CD14-positive monocyte (primary cell): ENCODE data around the gene PRKN. TPM values are rescaled to one million over a fixed set of nuclear protein-coding genes. Genes with fewer than 3 reads are reported as not detected.

Experiments used
- DNase-seq, 3 donors: peaks; one replicate each; pipeline ENCODE4 v3.0.0-alpha.2; 2011 to 2022
- H2AFZ ChIP-seq: 2 replicates; pipeline ENCODE4 v1.6.0; 2012; ENCODE audit warnings: mild to moderate bottlenecking, low read depth, low read length, inconsistent platforms; ENCODE audit not compliant: insufficient read depth, poor library complexity, severe bottlenecking
- H3K27ac ChIP-seq, 2 donors: 1 replicate in 1 of 2; 2 replicates in 1 of 2; pipeline ENCODE4 v1.5.1; 2012 to 2013; ENCODE audit warnings: low read length in 2 of 2, control low read depth in 1 of 2, inconsistent platforms in 1 of 2, low read depth in 1 of 2, mild to moderate bottlenecking in 1 of 2
- H3K27me3 ChIP-seq, 2 donors: one replicate each; pipeline versions ENCODE4 v1.6.0 to v1.6.1; 2011 to 2013; ENCODE audit warnings: low read length in 2 of 2; ENCODE audit not compliant: control insufficient read depth in 2 of 2, insufficient read depth in 2 of 2
- H3K36me3 ChIP-seq, 2 donors: replicated peaks in 1 of 2; 1 replicate in 1 of 2; 2 replicates in 1 of 2; pipeline versions ENCODE4 v1.5.1 to v1.6.1; 2012 to 2013; ENCODE audit warnings: low read length in 2 of 2, control low read depth in 1 of 2, inconsistent platforms in 1 of 2, mild to moderate bottlenecking in 1 of 2; ENCODE audit not compliant: insufficient read depth in 2 of 2, control insufficient read depth in 1 of 2
- H3K4me1 ChIP-seq, 2 donors: 1 replicate in 1 of 2; 2 replicates in 1 of 2; pipeline versions ENCODE4 v1.5.1 to v1.6.1; 2012 to 2013; ENCODE audit warnings: low read length in 2 of 2, control low read depth in 1 of 2, inconsistent platforms in 1 of 2, mild to moderate bottlenecking in 1 of 2, moderate library complexity in 1 of 2; ENCODE audit not compliant: insufficient read depth in 2 of 2, control insufficient read depth in 1 of 2
- H3K4me2 ChIP-seq: replicated peaks from 2 replicates; pipeline ENCODE3; 2012; ENCODE audit warnings: low read length, moderate library complexity, mild to moderate bottlenecking; ENCODE audit not compliant: poor library complexity, severe bottlenecking; ENCODE audit errors: extremely low read depth
- H3K4me3 ChIP-seq, 3 experiments: fragments of 200-600 bp in 1 of 3; sonication (generic) in 1 of 3; replicated peaks in 1 of 3; 1 replicate in 2 of 3; 2 replicates in 1 of 3; pipeline ENCODE4 v1.5.1; 2011 to 2013; ENCODE audit warnings: low read length in 3 of 3, mild to moderate bottlenecking in 3 of 3, control low read depth in 2 of 3, low read depth in 2 of 3, inconsistent platforms in 1 of 3, moderate library complexity in 1 of 3
- H3K79me2 ChIP-seq: 2 replicates; pipeline ENCODE4 v1.6.0; 2012; ENCODE audit warnings: mild to moderate bottlenecking, control low read depth, inconsistent platforms, low read length, moderate library complexity; ENCODE audit not compliant: insufficient read depth
- H3K9ac ChIP-seq: 2 replicates; pipeline ENCODE4 v1.6.0; 2017; ENCODE audit warnings: low read length, mild to moderate bottlenecking; ENCODE audit not compliant: insufficient read depth, poor library complexity, severe bottlenecking
- H3K9me3 ChIP-seq, 2 donors: replicated peaks in 1 of 2; 1 replicate in 1 of 2; 2 replicates in 1 of 2; pipeline versions ENCODE4 v1.5.1 to v1.6.1; 2012 to 2013; ENCODE audit warnings: low read length in 2 of 2, control low read depth in 1 of 2; ENCODE audit not compliant: control insufficient read depth in 1 of 2, insufficient read depth in 1 of 2
- H4K20me1 ChIP-seq: 2 replicates; pipeline ENCODE4 v1.6.0; 2012; ENCODE audit warnings: mild to moderate bottlenecking, low read length, control low read depth, moderate library complexity; ENCODE audit not compliant: insufficient read depth
- H3K27ac Mint-ChIP-seq, 7 donors: one replicate each; pipeline ENCODE4 v1.8.0; 2020; ENCODE audit warnings: mild to moderate bottlenecking in 7 of 7, mixed read lengths in 7 of 7, moderate library complexity in 6 of 7, inconsistent platforms in 2 of 7
- H3K27me3 Mint-ChIP-seq, 3 donors: one replicate each; pipeline ENCODE4 v1.8.0; 2021 to 2022; ENCODE audit warnings: low read depth in 3 of 3, mild to moderate bottlenecking in 3 of 3, mixed read lengths in 3 of 3, moderate library complexity in 3 of 3, inconsistent platforms in 1 of 3
- H3K36me3 Mint-ChIP-seq, 2 donors: one replicate each; pipeline ENCODE4 v1.8.0; 2020; ENCODE audit warnings: mixed read lengths in 2 of 2, inconsistent platforms in 1 of 2, mild to moderate bottlenecking in 1 of 2
- H3K4me1 Mint-ChIP-seq: one replicate; pipeline ENCODE4 v1.8.0; 2020; ENCODE audit warnings: mild to moderate bottlenecking, mixed read lengths
- H3K4me3 Mint-ChIP-seq, 2 donors: one replicate each; pipeline ENCODE4 v1.8.0; 2020; ENCODE audit warnings: mild to moderate bottlenecking in 2 of 2, mixed read lengths in 2 of 2, moderate library complexity in 1 of 2
- H3K9me3 Mint-ChIP-seq, 7 donors: one replicate each; pipeline ENCODE4 v1.8.0; 2020 to 2022; ENCODE audit warnings: mixed read lengths in 7 of 7, mild to moderate bottlenecking in 6 of 7, moderate library complexity in 6 of 7, inconsistent platforms in 2 of 7
- WGBS: methylation state at CpG from one replicate; pipeline ENCODE4 v1.1.5; 2013; ENCODE audit warnings: missing lambda C conversion rate; ENCODE audit not compliant: insufficient coverage; 5-methylcytosine and 5-hydroxymethylcytosine counted together
- intact Hi-C, 2 donors: fragments of 100-400 bp; cut with micrococcal nuclease; formaldehyde crosslinking; loops; one replicate each; pipeline versions ENCODE4 v1.15.0 to v1.15.1; 2023
- polyA plus RNA-seq, 3 donors: library from polyadenylated mRNA; depleted of rRNA in 1 of 3; unstranded in 2 of 3; stranded (reverse) in 1 of 3; fragments of 300-500 nt in 2 of 3; fragments of >200 nt in 1 of 3; fragmentation: Illumina TruSeq in 2 of 3; gene quantifications; 1 replicate in 2 of 3; 2 replicates in 1 of 3; pipeline ENCODE4 v1.2.3, GENCODE V29; 2012 to 2021
- TF ChIP-seq, protein P1 (sequence below): fragments of 200-600 bp; IDR thresholded peaks from one replicate; pipeline ENCODE4 v1.8.0; 2022; ENCODE audit warnings: antibody characterized with exemption, mild to moderate bottlenecking

Gene PRKN
- polyA plus RNA-seq, 3 donors: 0.19 to 0.21 TPM; not detected in 1

DNA sequence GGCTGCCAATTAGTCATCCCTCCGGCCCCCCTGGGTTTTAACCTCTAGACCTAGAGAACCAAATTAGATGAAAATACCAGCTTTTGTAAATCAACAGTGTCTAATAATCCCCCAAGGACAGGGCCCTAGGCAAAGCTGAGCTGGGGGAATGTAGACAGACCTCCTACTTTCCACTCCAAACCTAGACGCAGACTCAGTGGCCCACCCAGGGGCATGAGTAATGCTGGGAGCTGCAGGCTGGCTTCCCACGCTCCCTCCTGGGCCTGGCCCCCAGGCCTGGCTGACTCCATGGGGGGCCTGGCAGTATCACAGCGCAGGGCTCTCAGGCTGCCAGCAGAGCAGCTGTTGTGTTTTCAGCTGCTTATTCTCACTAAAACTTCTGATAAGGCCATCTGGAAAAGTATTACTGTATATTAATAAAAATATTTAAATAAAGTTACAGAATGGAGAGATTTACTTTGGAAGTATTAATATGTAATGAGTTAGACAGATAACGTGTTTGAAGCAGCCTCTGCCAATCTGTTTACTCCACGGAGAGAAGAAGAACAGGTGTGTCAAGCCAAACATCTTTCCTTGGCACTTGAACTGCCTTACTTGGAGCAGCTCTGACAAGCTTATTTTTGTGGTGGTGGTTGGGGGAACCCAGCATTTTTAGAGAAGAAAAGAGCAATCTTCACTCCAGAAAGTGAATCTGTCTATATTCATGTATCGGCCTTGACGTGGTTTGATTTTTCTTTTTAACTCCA lies 1309.7 kb downstream of the PRKN start:
- WGBS: 65% methylated on average over 3 of the region's 8 CpGs
- no peaks in the 10 kb centered on the region for H3K9me3 ChIP-seq
- Mint-ChIP-seq H3K27ac (no peak overlapping the region), H3K27me3 (peaks cover 0 to 6% (median 1%) of the 10 kb centered on the region in 3 donors), H3K36me3 (no peaks in the 10 kb centered on the region), H3K4me1 (no peaks in the 10 kb centered on the region), H3K4me3 (no peak overlapping the region), H3K9me3 (no peaks in the 10 kb centered on the region)
- H2AFZ ChIP-seq: no peak overlapping the region
- no peak overlapping the region for H3K4me2 ChIP-seq
- H3K27ac ChIP-seq: no peak overlapping the region
- H3K27me3 ChIP-seq: no peaks in the 10 kb centered on the region
- DNase-seq: no peak
- no peaks in the 10 kb centered on the region for H3K79me2 ChIP-seq
- intact Hi-C loops: no loop called here
- TF ChIP-seq, protein P1, sequence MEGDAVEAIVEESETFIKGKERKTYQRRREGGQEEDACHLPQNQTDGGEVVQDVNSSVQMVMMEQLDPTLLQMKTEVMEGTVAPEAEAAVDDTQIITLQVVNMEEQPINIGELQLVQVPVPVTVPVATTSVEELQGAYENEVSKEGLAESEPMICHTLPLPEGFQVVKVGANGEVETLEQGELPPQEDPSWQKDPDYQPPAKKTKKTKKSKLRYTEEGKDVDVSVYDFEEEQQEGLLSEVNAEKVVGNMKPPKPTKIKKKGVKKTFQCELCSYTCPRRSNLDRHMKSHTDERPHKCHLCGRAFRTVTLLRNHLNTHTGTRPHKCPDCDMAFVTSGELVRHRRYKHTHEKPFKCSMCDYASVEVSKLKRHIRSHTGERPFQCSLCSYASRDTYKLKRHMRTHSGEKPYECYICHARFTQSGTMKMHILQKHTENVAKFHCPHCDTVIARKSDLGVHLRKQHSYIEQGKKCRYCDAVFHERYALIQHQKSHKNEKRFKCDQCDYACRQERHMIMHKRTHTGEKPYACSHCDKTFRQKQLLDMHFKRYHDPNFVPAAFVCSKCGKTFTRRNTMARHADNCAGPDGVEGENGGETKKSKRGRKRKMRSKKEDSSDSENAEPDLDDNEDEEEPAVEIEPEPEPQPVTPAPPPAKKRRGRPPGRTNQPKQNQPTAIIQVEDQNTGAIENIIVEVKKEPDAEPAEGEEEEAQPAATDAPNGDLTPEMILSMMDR: no peak
- H3K4me1 ChIP-seq: no peaks in the 10 kb centered on the region
- H3K4me3 ChIP-seq: no peak overlapping the region
- H4K20me1 ChIP-seq: no peaks in the 10 kb centered on the region
- no peaks in the 10 kb centered on the region for H3K36me3 ChIP-seq
- H3K9ac ChIP-seq: no peak overlapping the region

DNA sequence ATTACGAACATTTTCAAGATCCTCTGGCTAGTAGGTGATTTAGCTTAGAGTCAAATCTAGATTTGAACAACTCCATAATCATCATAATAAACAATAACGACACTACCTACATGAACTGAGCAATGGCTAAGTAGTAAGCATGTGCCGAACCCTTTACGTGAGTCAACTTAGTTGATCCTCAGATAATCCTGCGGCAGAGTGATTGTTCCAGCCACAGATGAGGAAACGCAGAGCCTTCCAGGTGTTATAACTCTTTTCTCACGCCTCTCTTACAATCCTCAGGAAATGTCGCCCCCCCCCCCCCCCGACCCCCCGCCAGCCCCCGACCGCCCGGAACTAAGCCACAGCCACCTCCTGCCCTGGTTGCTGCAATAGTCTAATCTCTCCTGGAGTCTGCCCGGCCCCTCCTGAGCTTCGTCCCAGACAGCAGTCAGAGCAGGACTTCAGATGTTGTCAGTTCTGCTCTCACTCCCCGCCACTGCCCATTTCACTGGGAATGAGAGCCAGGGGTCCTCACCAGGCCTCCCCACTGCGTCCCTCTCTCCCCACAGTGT lies 1312.2 kb downstream of the PRKN start:
- no peaks in the 10 kb centered on the region for H3K9me3 ChIP-seq
- WGBS: 71% methylated on average over 9 of the region's 17 CpGs
- Mint-ChIP-seq H3K36me3 (no peaks in the 10 kb centered on the region), H3K27me3 (peaks cover 0 to 5% (median 1%) of the 10 kb centered on the region in 3 donors), H3K4me3 (no peak overlapping the region), H3K9me3 (peaks cover 0 to 3% (median 0%) of the 10 kb centered on the region in 7 donors), H3K4me1 (no peaks in the 10 kb centered on the region), H3K27ac (no peak overlapping the region)
- no peaks in the 10 kb centered on the region for H3K27me3 ChIP-seq
- TF ChIP-seq, protein P1: no peak
- no peak overlapping the region for H3K4me2 ChIP-seq
- no peak overlapping the region for H2AFZ ChIP-seq
- H4K20me1 ChIP-seq: no peaks in the 10 kb centered on the region
- no peak for DNase-seq
- intact Hi-C loops: no loop called here
- no peak overlapping the region for H3K9ac ChIP-seq
- no peak overlapping the region for H3K4me3 ChIP-seq
- H3K4me1 ChIP-seq: no peaks in the 10 kb centered on the region
- H3K27ac ChIP-seq: no peak overlapping the region
- no peaks in the 10 kb centered on the region for H3K36me3 ChIP-seq
- no peaks in the 10 kb centered on the region for H3K79me2 ChIP-seq
